Endothelial cell of umbilical vein (primary cell): ENCODE data around the gene OSBPL10.

Source experiments
- EZH2 ChIP-seq: IDR thresholded peaks from 2 replicates; pipeline ENCODE4 v1.6.1; 2012; ENCODE audit warnings: borderline replicate concordance, low read depth, mild to moderate bottlenecking, moderate library complexity, low read length, inconsistent platforms; ENCODE audit not compliant: severe bottlenecking
- GATA2 ChIP-seq: IDR thresholded peaks from 2 replicates; pipeline ENCODE4 v1.7.0; 2011; ENCODE audit warnings: low read depth, mild to moderate bottlenecking, moderate library complexity, mixed read lengths, low read length; ENCODE audit not compliant: insufficient read length, insufficient read depth
- MAX ChIP-seq: IDR thresholded peaks from 2 replicates; pipeline ENCODE4 v1.6.1; 2011; ENCODE audit not compliant: insufficient read depth, insufficient read length
- POLR2A ChIP-seq: IDR thresholded peaks from 2 replicates; pipeline ENCODE4 v1.6.1; 2012; ENCODE audit warnings: low read depth, mild to moderate bottlenecking, control low read depth, low read length
- TF ChIP-seq, protein P1 (sequence below), 2 donors: IDR thresholded peaks; 1 replicate in 1 of 2; 2 replicates in 1 of 2; pipeline ENCODE4 v1.5.1; 2011; ENCODE audit warnings: low read length in 2 of 2, mild to moderate bottlenecking in 2 of 2, moderate library complexity in 2 of 2, control low read depth in 1 of 2, inconsistent platforms in 1 of 2, low read depth in 1 of 2; ENCODE audit not compliant: insufficient read depth in 1 of 2; ENCODE audit errors: extremely low read depth in 1 of 2

GRCh38 chr3:31661993-31662670, 318.9 kb downstream of the OSBPL10 start:
- TF ChIP-seq, protein P1, sequence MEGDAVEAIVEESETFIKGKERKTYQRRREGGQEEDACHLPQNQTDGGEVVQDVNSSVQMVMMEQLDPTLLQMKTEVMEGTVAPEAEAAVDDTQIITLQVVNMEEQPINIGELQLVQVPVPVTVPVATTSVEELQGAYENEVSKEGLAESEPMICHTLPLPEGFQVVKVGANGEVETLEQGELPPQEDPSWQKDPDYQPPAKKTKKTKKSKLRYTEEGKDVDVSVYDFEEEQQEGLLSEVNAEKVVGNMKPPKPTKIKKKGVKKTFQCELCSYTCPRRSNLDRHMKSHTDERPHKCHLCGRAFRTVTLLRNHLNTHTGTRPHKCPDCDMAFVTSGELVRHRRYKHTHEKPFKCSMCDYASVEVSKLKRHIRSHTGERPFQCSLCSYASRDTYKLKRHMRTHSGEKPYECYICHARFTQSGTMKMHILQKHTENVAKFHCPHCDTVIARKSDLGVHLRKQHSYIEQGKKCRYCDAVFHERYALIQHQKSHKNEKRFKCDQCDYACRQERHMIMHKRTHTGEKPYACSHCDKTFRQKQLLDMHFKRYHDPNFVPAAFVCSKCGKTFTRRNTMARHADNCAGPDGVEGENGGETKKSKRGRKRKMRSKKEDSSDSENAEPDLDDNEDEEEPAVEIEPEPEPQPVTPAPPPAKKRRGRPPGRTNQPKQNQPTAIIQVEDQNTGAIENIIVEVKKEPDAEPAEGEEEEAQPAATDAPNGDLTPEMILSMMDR (IDR thresholded peaks at IDR 0.05; ENCODE audit: extremely low read depth in 1 of 2, insufficient read depth in 1 of 2, low read depth in 1 of 2, low read length in 2 of 2) = no peak
- TF ChIP-seq EZH2 = no peak
- no peak for TF ChIP-seq POLR2A
- TF ChIP-seq GATA2 = no peak
- TF ChIP-seq MAX = no peak
